ENCODE results near the gene HCN4.

GRCh38 chr15:73331501-73331900, 37.3 kb downstream of the HCN4 start:
- TF ChIP-seq CTCF (IDR thresholded peaks at IDR 0.05) (no peak), POLR2A (IDR thresholded peaks at IDR 0.05) (no peak), POLR2AphosphoS5 (IDR thresholded peaks at IDR 0.05) (no peak)
